ENCODE data around the gene PLA2G4B.

- TF ChIP-seq CTCF (IDR thresholded peaks at IDR 0.05), result no peak
- TF ChIP-seq POLR2A (IDR thresholded peaks at IDR 0.05), result no peak
Observed at GRCh38 chr15:41795996-41796856, 42.4 kb upstream of the PLA2G4B start.
